Fibroblast of skin of right quadriceps (primary cell): ENCODE measurements around the gene ANKRD1.

Experiments
- DNase-seq: peaks from one replicate; pipeline ENCODE4 v3.0.0-alpha.2; 2013

ANKRD1 gene

GRCh38 chr10:90935581-90936275, 14.8 kb upstream of the ANKRD1 start:
- DNase-seq, result no peak

GRCh38 chr10:90930971-90931871, 10.3 kb upstream of the ANKRD1 start:
- peak; percentile 99 for DNase-seq

- DNase-seq, result peak; percentile 92
Observed at GRCh38 chr10:90930070-90930837, 9.4 kb upstream of the ANKRD1 start.

- DNase-seq, result no peak
Observed at GRCh38 chr10:90929179-90929578, 8.3 kb upstream of the ANKRD1 start.

GRCh38 chr10:90927293-90927692, 6.4 kb upstream of the ANKRD1 start:
- DNase-seq, result no peak

- no peak for DNase-seq
Observed at GRCh38 chr10:90925079-90926029, 4.5 kb upstream of the ANKRD1 start.

GRCh38 chr10:90924552-90924951, 3.7 kb upstream of the ANKRD1 start:
- no peak for DNase-seq

- no peak for DNase-seq
Observed at GRCh38 chr10:90923111-90923731, 2.3 kb upstream of the ANKRD1 start.

GRCh38 chr10:90921906-90922305, 1.0 kb upstream of the ANKRD1 start:
- no peak for DNase-seq

- DNase-seq, result no peak
Observed at GRCh38 chr10:90919683-90920574, 958 bp downstream of the ANKRD1 start.

GRCh38 chr10:90917968-90918318, 2.9 kb downstream of the ANKRD1 start:
- no peak for DNase-seq

GRCh38 chr10:90917238-90917967, 3.5 kb downstream of the ANKRD1 start:
- DNase-seq, result no peak

GRCh38 chr10:90916392-90917237, 4.3 kb downstream of the ANKRD1 start:
- no peak for DNase-seq

GRCh38 chr10:90915766-90916075, 5.2 kb downstream of the ANKRD1 start:
- no peak for DNase-seq

GRCh38 chr10:90914992-90915765, 5.7 kb downstream of the ANKRD1 start:
- DNase-seq, result no peak

- DNase-seq, result no peak
Observed at GRCh38 chr10:90913774-90914420, 7.0 kb downstream of the ANKRD1 start.

- no peak for DNase-seq
Observed at GRCh38 chr10:90912854-90913479, 7.9 kb downstream of the ANKRD1 start.
